ENCODE data around the gene CMSS1. TPM values are rescaled to one million over a fixed set of nuclear protein-coding genes. Genes with fewer than 3 reads are reported as not detected.

The CMSS1 gene
- polyA plus RNA-seq, 2 of the 4 experiments (the other 2 are of a cell fraction) = 61.1 to 62.9 TPM

DNA sequence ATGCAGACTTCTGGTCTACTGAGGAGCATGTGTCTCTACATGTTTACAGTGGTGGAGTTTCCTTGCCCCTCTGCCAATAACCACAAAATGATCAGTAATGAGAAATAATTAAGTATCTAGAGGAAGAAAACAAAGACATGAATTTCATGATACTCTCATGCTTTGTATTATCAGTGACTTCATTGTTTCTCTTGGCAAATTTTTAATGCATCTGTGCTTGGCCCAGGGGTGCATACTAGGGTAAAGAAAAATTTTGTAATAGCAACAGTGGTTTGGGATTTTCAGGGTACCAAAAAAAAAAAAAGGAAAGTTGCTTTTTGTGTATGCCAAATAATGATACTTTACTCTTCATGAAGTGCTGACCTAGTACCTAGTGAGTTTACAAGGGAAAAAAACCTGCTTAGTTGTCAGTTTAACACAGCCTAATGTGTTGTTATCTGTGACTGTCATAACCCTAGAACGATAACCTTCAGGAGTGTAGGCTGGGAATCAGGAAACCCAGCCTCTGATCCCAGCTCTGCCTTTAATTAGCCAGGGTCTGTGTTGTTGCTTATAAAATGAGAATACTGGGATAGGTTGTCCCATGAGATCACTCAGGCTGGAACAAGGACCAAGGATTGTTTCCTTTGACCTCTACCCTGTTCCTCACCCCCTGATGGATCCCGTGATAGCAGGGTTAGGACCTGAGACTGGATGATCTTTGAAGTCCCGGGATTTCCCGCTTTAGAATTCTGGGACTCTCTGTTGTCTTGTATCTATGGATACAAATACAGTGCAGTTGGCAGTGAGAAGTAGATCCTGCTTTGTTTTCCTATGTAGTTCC is 117.5 kb downstream of the CMSS1 start:
- Histone ChIP-seq H3K4me3 (no peak overlapping the region), H3K4me1 (peaks cover 19% of the 10 kb centered on the region; the same call in 2 of the 3 replicates), H3K27ac (no peak overlapping the region), H3K9me3 (no peaks in the 10 kb centered on the region), H3K4me2 (no peak overlapping the region)
- 88% methylated on average over 4 of the region's 4 CpGs for WGBS (ENCODE audit: missing lambda C conversion rate)
- ATAC-seq (peak in 1 of 2 experiments; percentile 37; a peak in 1 of 6 replicates), FAIRE-seq (no peak), DNase-seq (ENCODE audit: low read depth in 1 of 2, low spot score in 1 of 2) (peak in 1 of 2 experiments; percentile 16)
- TF ChIP-seq MAZ (IDR thresholded peaks at IDR 0.05; ENCODE audit: borderline replicate concordance, low read depth, low read length) (no peak), MAFK (IDR thresholded peaks at IDR 0.05; ENCODE audit: partially characterized antibody) (peak; percentile 19)
- ChIA-PET POLR2A (no interaction called here), CTCF (interaction anchor here (1.4 kb wide), 1 partner anchor 92 kb away, joined by 4 read pairs; no protein-coding TSS in a partner anchor)

DNA sequence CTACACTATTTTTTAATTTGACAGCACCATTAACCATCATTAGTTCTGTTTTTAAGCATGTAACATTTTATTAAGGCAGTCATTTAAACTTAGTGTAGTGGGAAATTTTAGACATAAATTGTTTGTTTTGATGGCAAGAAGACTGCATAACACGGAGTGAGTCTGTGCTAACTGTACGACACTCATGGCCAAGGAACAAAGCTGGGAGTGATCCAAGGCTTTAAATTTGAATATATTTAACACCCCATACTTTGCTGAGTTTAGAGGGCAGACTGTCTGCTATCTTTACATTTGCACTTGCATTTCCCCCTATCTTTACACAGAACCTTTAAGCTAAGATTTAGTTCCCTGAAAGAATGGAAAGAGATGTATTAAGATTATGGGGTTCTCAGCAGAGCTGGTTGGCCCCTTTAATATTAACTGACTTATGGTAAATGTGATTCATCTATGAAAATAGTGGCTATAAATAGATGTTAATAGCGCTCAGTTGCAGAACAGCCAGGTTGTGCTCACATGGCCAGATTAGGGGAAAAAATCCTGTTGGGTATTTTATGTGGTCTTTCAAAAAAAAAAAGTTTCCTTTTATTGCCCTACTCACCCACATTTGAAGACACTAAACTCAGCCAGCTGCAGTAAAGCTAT is 120.7 kb downstream of the CMSS1 start:
- TF ChIP-seq HOXA7 (CRISPR knock-in tag; IDR thresholded peaks at IDR 0.05) = no peak
- TF ChIP-seq MYC (IDR thresholded peaks at IDR 0.05; ENCODE audit: borderline replicate concordance, low read length) = no peak
- TF ChIP-seq, protein P1, sequence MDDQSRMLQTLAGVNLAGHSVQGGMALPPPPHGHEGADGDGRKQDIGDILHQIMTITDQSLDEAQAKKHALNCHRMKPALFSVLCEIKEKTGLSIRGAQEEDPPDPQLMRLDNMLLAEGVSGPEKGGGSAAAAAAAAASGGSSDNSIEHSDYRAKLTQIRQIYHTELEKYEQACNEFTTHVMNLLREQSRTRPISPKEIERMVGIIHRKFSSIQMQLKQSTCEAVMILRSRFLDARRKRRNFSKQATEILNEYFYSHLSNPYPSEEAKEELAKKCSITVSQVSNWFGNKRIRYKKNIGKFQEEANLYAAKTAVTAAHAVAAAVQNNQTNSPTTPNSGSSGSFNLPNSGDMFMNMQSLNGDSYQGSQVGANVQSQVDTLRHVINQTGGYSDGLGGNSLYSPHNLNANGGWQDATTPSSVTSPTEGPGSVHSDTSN (IDR thresholded peaks at IDR 0.05) = no peak
- ChIA-PET CTCF (interaction anchor here (0.7 to 0.8 kb wide), 2 partner anchors 9 to 13 kb away, joined by 3 to 4 read pairs; no protein-coding TSS in a partner anchor), POLR2A (no interaction called here)
- Histone ChIP-seq H3K4me2 (no peak overlapping the region), H3K9me3 (no peaks in the 10 kb centered on the region), H3K4me1 (peaks cover 11% of the 10 kb centered on the region; the same call in 1 of the 3 replicates), H3K27ac (no peak overlapping the region), H3K4me3 (no peak overlapping the region)
- FAIRE-seq (no peak), DNase-seq (ENCODE audit: low read depth in 1 of 2, low spot score in 1 of 2) (no peak), ATAC-seq (no peak)
- WGBS (ENCODE audit: missing lambda C conversion rate) = 80% methylated on average over 3 of the region's 3 CpGs

DNA sequence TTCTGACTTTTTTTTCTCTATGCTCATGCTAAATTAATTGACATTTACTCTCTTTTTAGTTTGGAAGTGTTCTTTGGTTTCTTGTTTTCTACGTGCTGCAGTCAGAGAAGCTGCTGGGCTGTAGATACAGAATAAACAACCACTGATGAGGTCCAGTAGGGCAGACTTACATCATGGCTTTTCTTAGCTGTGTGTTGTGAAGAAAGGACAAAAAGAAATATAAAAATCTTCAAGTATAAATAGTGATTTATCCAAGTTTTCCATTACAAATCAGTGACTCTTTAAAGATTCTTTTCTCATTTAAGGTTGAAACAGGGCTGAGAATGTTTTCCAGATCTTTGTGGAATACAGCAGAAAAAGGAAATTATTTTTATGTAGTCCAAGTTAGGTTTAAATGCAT is 122.2 kb downstream of the CMSS1 start:
- DNase-seq (ENCODE audit: low read depth in 1 of 2, low spot score in 1 of 2) = no peak
- WGBS (ENCODE audit: missing lambda C conversion rate) = 89% methylated on average over 1 of the region's 1 CpG
- ChIA-PET POLR2A (no interaction called here), CTCF (interaction anchor here (1.7 kb wide), 1 partner anchor 96 kb away, joined by 5 read pairs; no protein-coding TSS in a partner anchor)
- peak; percentile 32 for FAIRE-seq
- H3K4me2 ChIP-seq = no peak overlapping the region
- ATAC-seq = no peak
- H3K4me3 ChIP-seq = no peak overlapping the region
- peaks cover 11% of the 10 kb centered on the region; the same call in 1 of the 3 replicates for H3K4me1 ChIP-seq
- H3K9me3 ChIP-seq = no peaks in the 10 kb centered on the region
- TF ChIP-seq NPAS2 (CRISPR knock-in tag; IDR thresholded peaks at IDR 0.05; ENCODE audit: borderline replicate concordance) (no peak), PHF8 (IDR thresholded peaks at IDR 0.05; ENCODE audit: borderline replicate concordance, low read depth) (no peak), HDAC2 (IDR thresholded peaks at IDR 0.05) (no peak), POLR2A (IDR thresholded peaks at IDR 0.05; ENCODE audit: low read length) (no peak)
- TF ChIP-seq, protein P2, sequence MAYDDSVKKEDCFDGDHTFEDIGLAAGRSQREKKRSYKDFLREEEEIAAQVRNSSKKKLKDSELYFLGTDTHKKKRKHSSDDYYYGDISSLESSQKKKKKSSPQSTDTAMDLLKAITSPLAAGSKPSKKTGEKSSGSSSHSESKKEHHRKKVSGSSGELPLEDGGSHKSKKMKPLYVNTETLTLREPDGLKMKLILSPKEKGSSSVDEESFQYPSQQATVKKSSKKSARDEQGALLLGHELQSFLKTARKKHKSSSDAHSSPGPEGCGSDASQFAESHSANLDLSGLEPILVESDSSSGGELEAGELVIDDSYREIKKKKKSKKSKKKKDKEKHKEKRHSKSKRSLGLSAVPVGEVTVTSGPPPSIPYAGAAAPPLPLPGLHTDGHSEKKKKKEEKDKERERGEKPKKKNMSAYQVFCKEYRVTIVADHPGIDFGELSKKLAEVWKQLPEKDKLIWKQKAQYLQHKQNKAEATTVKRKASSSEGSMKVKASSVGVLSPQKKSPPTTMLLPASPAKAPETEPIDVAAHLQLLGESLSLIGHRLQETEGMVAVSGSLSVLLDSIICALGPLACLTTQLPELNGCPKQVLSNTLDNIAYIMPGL (CRISPR knock-in tag; IDR thresholded peaks at IDR 0.05; ENCODE audit: borderline replicate concordance) = no peak
- H3K27ac ChIP-seq = no peak overlapping the region

DNA sequence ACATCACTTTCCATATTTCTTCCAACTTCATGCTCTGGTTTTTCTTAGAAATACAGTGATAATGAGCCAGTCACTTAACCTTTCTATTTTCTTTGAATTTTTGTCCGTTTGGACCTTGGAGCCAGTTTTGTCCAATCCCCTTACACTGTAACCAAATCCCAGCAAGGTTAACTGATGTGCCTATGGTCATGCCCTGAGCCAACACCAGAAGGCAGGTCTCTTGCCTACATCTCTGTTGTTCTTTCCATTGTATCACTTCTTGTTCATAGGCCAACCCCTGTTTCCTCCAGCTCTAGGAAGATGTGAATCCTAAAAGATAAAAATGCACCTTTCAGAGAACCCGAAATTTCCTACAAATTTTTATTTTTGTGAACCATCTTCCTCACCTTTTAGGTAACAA is 122.7 kb downstream of the CMSS1 start:
- WGBS (ENCODE audit: missing lambda C conversion rate) = 70% methylated on average over 2 of the region's 2 CpGs
- ATAC-seq (no peak), FAIRE-seq (no peak), DNase-seq (ENCODE audit: low read depth in 1 of 2, low spot score in 1 of 2) (no peak)
- TF ChIP-seq HOXB5 (CRISPR knock-in tag; IDR thresholded peaks at IDR 0.05) = no peak
- TF ChIP-seq FOXS1 (CRISPR knock-in tag; IDR thresholded peaks at IDR 0.05) = no peak
- no peak for TF ChIP-seq NFE2L2 (conservative IDR thresholded peaks at IDR 0.05; ENCODE audit: low read length)
- TF ChIP-seq HOXB13 (CRISPR knock-in tag; IDR thresholded peaks at IDR 0.05; ENCODE audit: low read depth) = no peak
- TF ChIP-seq MAZ (IDR thresholded peaks at IDR 0.05; ENCODE audit: borderline replicate concordance, low read depth, low read length) = no peak
- no peak for TF ChIP-seq ZC3H11A (IDR thresholded peaks at IDR 0.05)
- no peak for TF ChIP-seq NPAS2 (CRISPR knock-in tag; IDR thresholded peaks at IDR 0.05; ENCODE audit: borderline replicate concordance)
- no peak for TF ChIP-seq HDAC2 (IDR thresholded peaks at IDR 0.05)
- no peak for TF ChIP-seq SMC3 (IDR thresholded peaks at IDR 0.05)
- TF ChIP-seq, protein P3, sequence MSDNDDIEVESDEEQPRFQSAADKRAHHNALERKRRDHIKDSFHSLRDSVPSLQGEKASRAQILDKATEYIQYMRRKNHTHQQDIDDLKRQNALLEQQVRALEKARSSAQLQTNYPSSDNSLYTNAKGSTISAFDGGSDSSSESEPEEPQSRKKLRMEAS (IDR thresholded peaks at IDR 0.05) = no peak
- no peak for TF ChIP-seq BHLHE40 (IDR thresholded peaks at IDR 0.05; ENCODE audit: low read depth, low read length)
- no peak for TF ChIP-seq RARB (CRISPR knock-in tag; IDR thresholded peaks at IDR 0.05)
- no peak for TF ChIP-seq CEBPB (IDR thresholded peaks at IDR 0.05)
- no peak for TF ChIP-seq GATA3 (IDR thresholded peaks at IDR 0.05; ENCODE audit: borderline replicate concordance)
- TF ChIP-seq FOSB (CRISPR knock-in tag; IDR thresholded peaks at IDR 0.05) = no peak
- no peak for TF ChIP-seq POLR2AphosphoS2 (conservative IDR thresholded peaks at IDR 0.05; ENCODE audit: low read length)
- no peak for TF ChIP-seq FOSL2 (IDR thresholded peaks at IDR 0.05)
- no peak for TF ChIP-seq FOSL2 (CRISPR knock-in tag; IDR thresholded peaks at IDR 0.05)
- no peak for TF ChIP-seq EHMT2 (IDR thresholded peaks at IDR 0.05; ENCODE audit: low read depth)
- H3K4me3 ChIP-seq = no peak overlapping the region
- no peak overlapping the region for H3K4me2 ChIP-seq
- ChIA-PET CTCF (interaction anchor here (1.7 kb wide), 1 partner anchor 97 kb away, joined by 5 read pairs; no protein-coding TSS in a partner anchor), POLR2A (no interaction called here)
- no peak overlapping the region for H3K27ac ChIP-seq
- peaks cover 11% of the 10 kb centered on the region; the same call in 1 of the 3 replicates for H3K4me1 ChIP-seq
- no peaks in the 10 kb centered on the region for H3K9me3 ChIP-seq

All from A549 (cell line).